CD8-positive, alpha-beta memory T cell (primary cell): Measurements from ENCODE around the gene CFAP53. TPM values are rescaled to one million over a fixed set of nuclear protein-coding genes. Genes with fewer than 3 reads are reported as not detected.
A peak's percentile ranks its signal among the peaks of the same experiment; 100 is the strongest.
"Not testable (repeated sequence)": the region's sequence is repeated elsewhere in the genome, so short reads cannot be mapped to it uniquely, and the experiment has no call there.

ENCODE experiments used
- CTCF ChIA-PET: fragments of 350-600 bp; sonication (Branson Sonifier 250); formaldehyde crosslinking; loops from one replicate; lab custom pipeline; 2021; ENCODE audit warnings: antibody characterized with exemption; lab: Charles Lee
- POLR2A ChIA-PET: fragments of 350-600 bp; sonication (Branson Sonifier 250); formaldehyde crosslinking; loops from one replicate; lab custom pipeline; 2021; ENCODE audit warnings: antibody characterized with exemption; lab: Charles Lee
- DNase-seq, 5 donors: peaks; one replicate each; pipeline versions ENCODE4 v3.0.0 to v3.0.0-alpha.2; 2020 to 2022; ENCODE audit warnings: mixed read lengths in 1 of 5
- H3K27ac ChIP-seq: one replicate; pipeline ENCODE4 v1.7.0; 2013; ENCODE audit warnings: low read depth, mild to moderate bottlenecking, low read length, moderate library complexity
- H3K27me3 ChIP-seq: 2 replicates; pipeline ENCODE4 v1.7.0; 2013; ENCODE audit warnings: low read length, mild to moderate bottlenecking; ENCODE audit not compliant: insufficient read depth, poor library complexity, severe bottlenecking
- H3K36me3 ChIP-seq: 2 replicates; pipeline ENCODE4 v1.7.0; 2013; ENCODE audit warnings: mild to moderate bottlenecking, low read length, moderate library complexity; ENCODE audit not compliant: insufficient read depth
- H3K4me1 ChIP-seq: 2 replicates; pipeline ENCODE4 v1.7.0; 2013; ENCODE audit warnings: mild to moderate bottlenecking, low read length, moderate library complexity; ENCODE audit not compliant: insufficient read depth
- H3K4me3 ChIP-seq: 2 replicates; pipeline ENCODE4 v1.7.0; 2013; ENCODE audit warnings: mild to moderate bottlenecking, low read length
- H3K9me3 ChIP-seq: 2 replicates; pipeline ENCODE4 v1.7.0; 2013; ENCODE audit warnings: mild to moderate bottlenecking, low read length
- H3K27ac Mint-ChIP-seq, 8 donors: one replicate each; pipeline ENCODE4 v1.8.0; 2020 to 2021; ENCODE audit warnings: mixed read lengths in 8 of 8, mild to moderate bottlenecking in 6 of 8, inconsistent platforms in 3 of 8, moderate library complexity in 3 of 8
- H3K27me3 Mint-ChIP-seq, 2 donors: one replicate each; pipeline ENCODE4 v1.8.0; 2020 to 2021; ENCODE audit warnings: mixed read lengths in 2 of 2, mild to moderate bottlenecking in 1 of 2, moderate library complexity in 1 of 2
- H3K36me3 Mint-ChIP-seq, 3 donors: one replicate each; pipeline ENCODE4 v1.8.0; 2020 to 2021; ENCODE audit warnings: mixed read lengths in 3 of 3, inconsistent platforms in 1 of 3, mild to moderate bottlenecking in 1 of 3
- H3K4me1 Mint-ChIP-seq, 3 donors: one replicate each; pipeline ENCODE4 v1.8.0; 2020 to 2021; ENCODE audit warnings: mixed read lengths in 3 of 3, inconsistent platforms in 1 of 3, mild to moderate bottlenecking in 1 of 3
- H3K4me3 Mint-ChIP-seq, 7 donors: one replicate each; pipeline ENCODE4 v1.8.0; 2020 to 2021; ENCODE audit warnings: mixed read lengths in 7 of 7, mild to moderate bottlenecking in 6 of 7, moderate library complexity in 4 of 7, inconsistent platforms in 2 of 7
- H3K9me3 Mint-ChIP-seq, 5 donors: one replicate each; pipeline ENCODE4 v1.8.0; 2020 to 2022; ENCODE audit warnings: mixed read lengths in 5 of 5, mild to moderate bottlenecking in 3 of 5, moderate library complexity in 2 of 5, inconsistent platforms in 1 of 5
- polyA plus RNA-seq: library from polyadenylated mRNA; unstranded; fragments of 300-500 nt; fragmentation: Illumina TruSeq; gene quantifications from one replicate; pipeline ENCODE4 v1.2.3, GENCODE V29; 2021
- total RNA-seq, 2 experiments: library from RNA; stranded (reverse); gene quantifications; one replicate each; pipeline ENCODE4 v1.2.3, GENCODE V29; 2021

CFAP53 gene
- total and polyA plus RNA-seq, 3 experiments from 2014 or later, result 0.49 to 0.53 TPM; not detected in 1

DNA sequence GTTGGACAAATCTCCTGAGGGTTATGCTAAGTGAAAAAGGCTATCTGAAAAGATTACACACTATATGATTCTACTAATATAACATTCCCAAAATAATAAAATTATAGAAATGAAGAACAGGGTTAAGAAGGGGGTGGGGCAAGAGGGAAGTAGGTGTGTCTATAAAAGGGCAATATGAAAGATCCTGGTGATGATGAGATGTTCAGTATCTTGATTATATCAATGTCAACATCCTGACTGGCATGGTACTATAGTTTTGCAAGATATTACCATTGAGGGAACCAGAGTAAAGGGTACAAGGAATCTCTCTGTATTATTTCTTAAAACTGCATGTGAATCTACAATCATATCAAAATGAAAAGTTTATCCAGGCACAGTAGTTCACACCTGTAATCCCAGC is 16.7 kb downstream of the CFAP53 start:
- H3K9me3 Mint-ChIP-seq, result no peaks in the 10 kb centered on the region
- peaks cover 0 to 3% of the 10 kb centered on the region in 2 donors for H3K27me3 Mint-ChIP-seq
- H3K4me1 ChIP-seq, result no peaks in the 10 kb centered on the region
- H3K4me3 Mint-ChIP-seq, result no peak overlapping the region
- DNase-seq, result no peak
- H3K4me1 Mint-ChIP-seq, result no peaks in the 10 kb centered on the region
- no peak overlapping the region for H3K4me3 ChIP-seq
- H3K36me3 ChIP-seq, result no peaks in the 10 kb centered on the region
- H3K9me3 ChIP-seq, result no peaks in the 10 kb centered on the region
- no peaks in the 10 kb centered on the region for H3K27me3 ChIP-seq
- ChIA-PET CTCF (no interaction called here), POLR2A (no interaction called here)
- H3K27ac Mint-ChIP-seq, result no peak overlapping the region
- H3K36me3 Mint-ChIP-seq, result no peaks in the 10 kb centered on the region
- no peak overlapping the region for H3K27ac ChIP-seq

DNA sequence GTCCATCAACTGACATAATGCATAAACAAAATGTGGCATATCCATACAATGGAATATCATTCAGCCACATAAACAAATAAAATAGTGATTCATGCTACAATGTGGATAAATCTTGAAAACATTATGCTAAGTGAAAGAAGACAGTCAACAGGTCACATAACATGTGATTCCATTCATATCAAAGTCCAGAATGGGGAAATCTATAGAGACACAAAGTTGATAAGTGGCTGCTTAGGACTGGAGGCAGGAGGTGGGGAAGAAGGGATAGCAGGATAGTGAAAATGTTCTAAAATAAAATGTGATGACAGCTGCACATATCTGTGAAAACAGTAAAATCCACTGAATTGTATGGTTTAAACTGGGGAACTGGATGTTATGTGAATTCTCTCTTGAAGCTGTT is 18.7 kb downstream of the CFAP53 start:
- ChIA-PET POLR2A (no interaction called here), CTCF (interaction anchor here (0.8 kb wide), 1 partner anchor 109 kb away, joined by 3 read pairs; no protein-coding TSS in a partner anchor)
- Histone ChIP-seq H3K4me3 (no peak overlapping the region), H3K36me3 (no peaks in the 10 kb centered on the region), H3K27ac (no peak overlapping the region), H3K27me3 (no peaks in the 10 kb centered on the region), H3K4me1 (no peaks in the 10 kb centered on the region), H3K9me3 (no peaks in the 10 kb centered on the region)
- Mint-ChIP-seq H3K9me3 (peaks cover 0 to 5% (median 5%) of the 10 kb centered on the region in 5 donors), H3K4me3 (no peak overlapping the region), H3K27ac (no peak overlapping the region), H3K4me1 (no peaks in the 10 kb centered on the region), H3K36me3 (peaks cover 0 to 5% (median 0%) of the 10 kb centered on the region in 3 donors), H3K27me3 (peaks cover 9 to 17% of the 10 kb centered on the region in 2 donors)
- no peak for DNase-seq

DNA sequence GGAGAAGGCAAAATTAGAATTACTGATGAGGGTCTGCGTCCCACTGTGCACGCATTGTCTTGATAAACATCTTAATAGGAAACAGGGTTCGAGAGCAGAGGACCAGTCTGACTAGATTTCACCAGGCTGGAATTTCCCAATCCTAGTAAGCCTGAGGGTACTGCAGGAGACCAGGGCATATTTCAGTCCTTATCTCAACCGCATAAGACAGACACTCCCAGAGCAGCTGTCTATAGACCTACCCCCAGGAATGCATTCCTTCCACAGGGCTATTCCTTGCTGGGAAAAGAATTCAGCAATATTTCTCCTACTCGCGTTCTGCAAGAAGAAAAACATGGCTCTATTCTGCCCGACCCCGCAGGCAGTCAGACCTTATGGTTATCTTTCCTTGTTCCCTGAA is 24.5 kb downstream of the CFAP53 start:
- DNase-seq, H3K9me3 ChIP-seq, H3K27ac ChIP-seq, POLR2A ChIA-PET, H3K27ac Mint-ChIP-seq, H3K4me1 Mint-ChIP-seq, H3K36me3 ChIP-seq, H3K4me1 ChIP-seq, H3K27me3 ChIP-seq, H3K4me3 Mint-ChIP-seq, CTCF ChIA-PET, H3K4me3 ChIP-seq: not testable (repeated sequence)
- H3K27me3 Mint-ChIP-seq, result peaks cover 18 to 43% of the 10 kb centered on the region in 2 donors
- H3K9me3 Mint-ChIP-seq, result peaks cover 23 to 30% (median 24%) of the 10 kb centered on the region in 5 donors
- H3K36me3 Mint-ChIP-seq, result peaks cover 0 to 33% (median 0%) of the 10 kb centered on the region in 3 donors

DNA sequence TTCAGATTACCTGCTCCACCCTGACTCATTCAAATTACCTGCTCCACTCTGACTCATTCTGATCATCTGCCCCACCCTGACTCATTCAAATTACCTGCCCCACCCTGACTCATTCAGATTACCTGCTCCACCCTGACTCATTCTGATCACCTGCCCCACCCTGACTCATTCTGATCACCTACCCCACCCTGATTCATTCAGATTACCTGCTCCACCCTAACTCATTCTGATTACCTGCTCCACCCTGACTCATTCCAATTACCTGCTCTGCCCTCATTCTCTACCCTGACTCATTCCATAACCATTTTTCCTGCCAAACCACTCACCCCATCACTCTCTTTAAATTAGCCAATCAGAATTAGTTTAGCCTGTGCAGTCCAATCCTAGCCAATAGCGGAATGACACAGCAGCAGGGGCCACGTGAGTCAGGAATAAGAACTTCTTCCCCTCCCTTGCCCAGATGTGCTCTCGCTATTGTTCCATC is 26.2 kb downstream of the CFAP53 start:
- H3K36me3 Mint-ChIP-seq, result peaks cover 0 to 33% (median 0%) of the 10 kb centered on the region in 3 donors
- CTCF ChIA-PET, result no interaction called here

DNA sequence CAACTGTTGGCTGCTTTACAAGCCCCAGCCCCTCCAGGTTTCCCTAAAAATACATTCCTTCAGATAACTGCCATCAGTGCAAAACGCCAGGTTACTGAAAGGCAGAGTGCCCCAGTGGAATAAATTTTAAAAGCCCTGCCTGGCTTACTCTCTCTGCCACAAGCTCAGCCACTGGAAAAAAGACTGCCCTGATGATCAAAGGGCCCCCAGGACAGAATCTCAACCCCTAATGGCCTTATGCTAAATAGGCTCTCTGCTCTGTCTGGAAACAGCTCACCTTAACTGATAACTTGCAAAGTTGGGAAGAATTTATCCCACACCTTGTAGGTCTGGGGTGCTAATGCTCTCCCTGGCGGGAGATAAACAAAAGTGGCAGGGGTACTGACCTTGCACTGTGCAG is 33.9 kb downstream of the CFAP53 start:
- Histone ChIP-seq H3K4me1 (no peaks in the 10 kb centered on the region), H3K27ac (no peak overlapping the region), H3K36me3 (no peaks in the 10 kb centered on the region), H3K4me3 (no peak overlapping the region), H3K9me3 (no peaks in the 10 kb centered on the region), H3K27me3 (peaks cover under 1% of the 10 kb centered on the region)
- ChIA-PET POLR2A (no interaction called here), CTCF (no interaction called here)
- Mint-ChIP-seq H3K9me3 (peaks cover 0 to 2% (median 0%) of the 10 kb centered on the region in 5 donors), H3K4me3 (no peak overlapping the region), H3K27me3 (peaks cover 14 to 42% of the 10 kb centered on the region in 2 donors), H3K36me3 (no peaks in the 10 kb centered on the region), H3K27ac (no peak overlapping the region), H3K4me1 (no peaks in the 10 kb centered on the region)
- no peak for DNase-seq

More for the DNA sequence above, 26.2 kb downstream of the CFAP53 start:
- Mint-ChIP-seq H3K27me3 (peaks cover 19 to 50% of the 10 kb centered on the region in 2 donors), H3K4me3 (no peak overlapping the region), H3K4me1 (no peaks in the 10 kb centered on the region), H3K9me3 (peaks cover 23 to 30% (median 24%) of the 10 kb centered on the region in 5 donors), H3K27ac (no peak overlapping the region)
- Histone ChIP-seq H3K36me3 (no peaks in the 10 kb centered on the region), H3K27me3 (peaks cover 3% of the 10 kb centered on the region), H3K4me3 (no peak overlapping the region), H3K4me1 (no peaks in the 10 kb centered on the region), H3K27ac (no peak overlapping the region), H3K9me3 (no peaks in the 10 kb centered on the region)
- DNase-seq, result no peak
- POLR2A ChIA-PET, result no interaction called here

DNA sequence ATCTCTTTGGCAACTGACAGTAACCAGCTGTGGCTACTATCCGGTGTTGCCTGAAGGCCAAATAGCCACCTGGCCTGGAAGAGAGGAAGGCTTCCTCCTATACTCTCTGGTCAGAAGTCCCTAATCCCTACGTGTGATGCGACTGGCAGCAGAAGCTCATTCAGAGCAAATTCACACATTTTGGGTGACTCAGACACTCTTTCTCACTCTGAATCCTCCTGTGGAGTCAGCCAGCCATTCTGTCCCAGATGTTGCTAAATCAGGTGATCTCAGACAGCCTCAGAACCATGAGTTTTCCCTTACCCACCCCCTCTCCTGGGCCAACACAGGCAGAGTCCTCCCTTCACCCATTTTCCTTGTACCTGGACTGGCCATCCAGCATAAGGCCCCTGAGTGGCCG is 34.7 kb downstream of the CFAP53 start:
- Histone ChIP-seq H3K4me1 (no peaks in the 10 kb centered on the region), H3K9me3 (no peaks in the 10 kb centered on the region), H3K4me3 (no peak overlapping the region), H3K27me3 (no peaks in the 10 kb centered on the region), H3K36me3 (no peaks in the 10 kb centered on the region), H3K27ac (no peak overlapping the region)
- CTCF ChIA-PET, result no interaction called here
- no peak overlapping the region for H3K27ac Mint-ChIP-seq
- no peaks in the 10 kb centered on the region for H3K36me3 Mint-ChIP-seq
- no peak for DNase-seq
- H3K27me3 Mint-ChIP-seq, result peaks cover 14 to 37% of the 10 kb centered on the region in 2 donors
- no peaks in the 10 kb centered on the region for H3K4me1 Mint-ChIP-seq
- H3K4me3 Mint-ChIP-seq, result no peak overlapping the region
- POLR2A ChIA-PET, result no interaction called here
- H3K9me3 Mint-ChIP-seq, result peaks cover 0 to 2% (median 0%) of the 10 kb centered on the region in 5 donors

DNA sequence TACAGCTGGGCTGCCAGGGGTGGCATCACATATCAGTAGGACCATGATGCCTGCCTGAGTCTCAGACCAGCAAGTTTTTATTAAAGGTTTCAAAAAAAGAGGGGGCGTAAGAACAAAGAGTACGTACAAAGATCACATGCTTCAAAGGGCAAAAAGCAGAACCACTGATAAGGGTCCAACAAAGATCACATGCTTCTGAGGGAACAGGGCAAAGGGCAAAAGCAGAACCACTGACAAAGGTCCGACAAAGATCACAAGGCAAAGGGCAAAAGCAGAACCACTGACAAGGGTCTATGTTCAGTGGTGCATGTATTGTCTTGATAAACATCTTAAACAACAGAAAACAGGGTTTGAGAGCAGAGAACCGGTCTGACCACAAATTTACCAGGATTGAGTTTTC is 46.0 kb downstream of the CFAP53 start:
- Mint-ChIP-seq H3K9me3 (peaks cover 12 to 18% (median 14%) of the 10 kb centered on the region in 5 donors), H3K27me3 (peaks cover 24 to 49% of the 10 kb centered on the region in 2 donors)
- POLR2A ChIA-PET, H3K4me3 Mint-ChIP-seq, H3K27ac ChIP-seq, DNase-seq, H3K9me3 ChIP-seq, H3K4me1 ChIP-seq, H3K36me3 ChIP-seq, H3K4me1 Mint-ChIP-seq, H3K27ac Mint-ChIP-seq, H3K36me3 Mint-ChIP-seq, H3K27me3 ChIP-seq, H3K4me3 ChIP-seq: not testable (repeated sequence)
- CTCF ChIA-PET, result interaction anchor here (6.2 kb wide), 1 partner anchor 137 kb away, joined by 45 read pairs; no protein-coding TSS in a partner anchor

DNA sequence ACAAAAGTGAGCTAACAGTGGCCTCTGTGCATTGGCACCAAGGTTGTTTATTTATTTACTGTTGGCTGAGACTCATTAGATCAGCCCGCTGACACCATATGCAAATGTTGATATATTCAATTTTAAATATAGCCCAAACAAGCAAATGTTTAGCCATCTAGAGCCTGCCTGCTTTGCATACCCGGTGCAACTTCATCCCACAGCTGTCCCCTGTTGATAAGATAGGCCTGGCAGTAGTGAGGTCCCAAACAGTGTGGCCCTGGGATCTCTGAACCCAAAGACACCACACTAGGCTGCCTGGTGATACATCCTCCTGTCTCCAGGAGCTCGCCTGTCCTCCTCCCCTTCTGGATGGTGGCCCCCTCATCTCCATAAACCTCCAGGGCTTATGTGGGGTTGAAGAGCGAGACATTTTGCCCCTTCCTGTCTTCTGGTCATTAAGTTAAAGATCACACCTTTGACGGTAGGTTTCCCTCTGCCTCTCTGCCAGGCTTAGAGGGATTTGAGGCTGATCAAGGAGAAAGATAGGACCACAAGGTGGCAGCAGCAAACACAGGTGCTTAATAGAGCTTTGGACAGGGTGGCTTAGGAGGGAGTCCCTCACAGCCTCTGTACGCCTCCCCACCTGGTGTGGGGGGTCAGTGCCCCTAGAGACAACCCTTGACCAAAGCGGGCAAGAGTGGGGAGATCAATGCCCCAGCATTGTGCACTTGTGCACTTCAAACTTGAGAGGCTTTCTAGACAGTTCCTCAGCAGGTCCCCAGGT is 47.7 kb downstream of the CFAP53 start:
- Mint-ChIP-seq H3K4me3 (no peak overlapping the region), H3K27ac (no peak overlapping the region), H3K9me3 (peaks cover 12 to 18% (median 14%) of the 10 kb centered on the region in 5 donors), H3K4me1 (no peaks in the 10 kb centered on the region), H3K27me3 (peaks cover 25 to 57% of the 10 kb centered on the region in 2 donors), H3K36me3 (peaks cover 0 to 6% (median 0%) of the 10 kb centered on the region in 3 donors)
- Histone ChIP-seq H3K4me3 (no peak overlapping the region), H3K4me1 (no peaks in the 10 kb centered on the region), H3K27ac (no peak overlapping the region), H3K9me3 (no peaks in the 10 kb centered on the region), H3K36me3 (no peaks in the 10 kb centered on the region), H3K27me3 (no peaks in the 10 kb centered on the region)
- POLR2A ChIA-PET, result no interaction called here
- CTCF ChIA-PET, result interaction anchor here (0.9 to 6.2 kb wide), 7 partner anchors 11 to 156 kb away, joined by 3 to 45 read pairs (median 4); no protein-coding TSS in a partner anchor
- DNase-seq, result peak in 3 of 5 donors; percentile 11 to 17 (median 16)
